ENCODE measurements around the gene SEMA6B.

GRCh38 chr19:4539693-4540581, 19.5 kb downstream of the SEMA6B start, which contains the start of gene LRG1:
- TF ChIP-seq CTCF (IDR thresholded peaks at IDR 0.05): no peak
- no peak for TF ChIP-seq POLR2A (IDR thresholded peaks at IDR 0.05)

All from heart left ventricle (tissue), 13 donors.